HepG2 (cell line): ENCODE data around the gene IQUB. TPM values are rescaled to one million over a fixed set of nuclear protein-coding genes. Genes with fewer than 3 reads are reported as not detected.

Experiments
- ATAC-seq: fragments of 200-7000 bp; cut with Tn5 transposase; 3 replicates; pipeline ENCODE4 v1.9.1; 2020; ENCODE audit warnings: mild to moderate bottlenecking, moderate library complexity
- BruUV-seq: library from RNA; stranded (reverse); fragments of 400-500 nt; replicated peaks from 2 replicates; lab custom pipeline; 2021; lab: Mats Ljungman, UMichigan
- CTCF ChIA-PET: fragments of 300-600 bp; formaldehyde crosslinking; extraction: SDS; loops from one replicate; lab custom pipeline; 2021; ENCODE audit warnings: low total read pairs, inconsistent platforms, low intra/inter-chr PET ratio; lab: Yijun Ruan, JAX
- POLR2A ChIA-PET: fragments of 350-600 bp; sonication (Branson Sonifier 250); formaldehyde crosslinking; loops from one replicate; lab custom pipeline; 2020; ENCODE audit warnings: antibody characterized with exemption, inconsistent platforms; lab: Yijun Ruan, JAX
- DNase-seq: peaks from one replicate; pipeline ENCODE4 v3.0.0-alpha.2; 2015; ENCODE audit warnings: low spot score
- FAIRE-seq: peaks from 3 replicates; lab custom pipeline; 2011; peaks lifted over from hg19 to GRCh38; lab: Jason Lieb, UNC
- H2AFZ ChIP-seq: one replicate; pipeline ENCODE4 v1.6.1; 2011; ENCODE audit warnings: low read length, inconsistent platforms
- H3K27ac ChIP-seq: fragments of 300-600 bp; 3 replicates; pipeline ENCODE4 v1.8.0; 2011; ENCODE audit warnings: mixed run types, mild to moderate bottlenecking, mixed read lengths, low read length, inconsistent platforms; ENCODE audit not compliant: insufficient read depth; ENCODE audit errors: extremely low read length
- H3K27me3 ChIP-seq, 2 experiments: fragments of 200-600 bp in 1 of 2; 2 replicates in 1 of 2; 3 replicates in 1 of 2; pipeline versions ENCODE4 v1.6.0 to v1.8.0; 2011; ENCODE audit warnings: low read length in 2 of 2, mild to moderate bottlenecking in 2 of 2, moderate library complexity in 2 of 2, inconsistent platforms in 1 of 2; ENCODE audit not compliant: insufficient read depth in 2 of 2, control insufficient read depth in 1 of 2
- H3K36me3 ChIP-seq, 2 experiments: fragments of 200-600 bp in 1 of 2; replicated peaks in 1 of 2; 2 replicates in 1 of 2; 3 replicates in 1 of 2; pipeline versions ENCODE4 v1.5.1 to v1.8.0; 2011; ENCODE audit warnings: low read length in 2 of 2, inconsistent platforms in 1 of 2; ENCODE audit not compliant: insufficient read depth in 2 of 2, control insufficient read depth in 1 of 2
- H3K4me1 ChIP-seq: 2 replicates; pipeline ENCODE4 v1.5.1; 2012; ENCODE audit warnings: low read length, inconsistent platforms; ENCODE audit not compliant: insufficient read depth
- H3K4me2 ChIP-seq: 2 replicates; pipeline ENCODE4 v1.6.0; 2011; ENCODE audit warnings: low read depth, low read length, inconsistent platforms
- H3K4me3 ChIP-seq, 3 experiments: fragments of 200-600 bp in 1 of 3; sonication (generic), shearing (Covaris generic) in 1 of 3; replicated peaks in 1 of 3; 2 replicates each; pipeline ENCODE4 v1.5.1; 2011 to 2016; ENCODE audit warnings: low read length in 3 of 3, inconsistent platforms in 2 of 3, low read depth in 2 of 3, mild to moderate bottlenecking in 2 of 3, control low read depth in 1 of 3, mixed read lengths in 1 of 3; ENCODE audit not compliant: insufficient read depth in 1 of 3
- H3K79me2 ChIP-seq: one replicate; pipeline ENCODE4 v1.6.1; 2011; ENCODE audit warnings: low read length, inconsistent platforms; ENCODE audit not compliant: insufficient read depth
- H3K9ac ChIP-seq: 2 replicates; pipeline ENCODE4 v1.6.0; 2011; ENCODE audit warnings: mild to moderate bottlenecking, low read depth, low read length, inconsistent platforms; ENCODE audit not compliant: insufficient read depth
- H3K9me3 ChIP-seq: 2 replicates; pipeline ENCODE4 v1.5.1; 2012; ENCODE audit warnings: mild to moderate bottlenecking, low read length
- H4K20me1 ChIP-seq: 2 replicates; pipeline ENCODE4 v1.6.0; 2011; ENCODE audit warnings: inconsistent platforms, mild to moderate bottlenecking, low read length, moderate library complexity; ENCODE audit not compliant: insufficient read depth
- CEBPB ChIP-seq: IDR thresholded peaks from 2 replicates; pipeline ENCODE4 v1.6.1; 2011; ENCODE audit warnings: low read depth, low read length, improper control_type of control experiment, borderline replicate concordance
- HIVEP1 ChIP-seq: sonication (generic); formaldehyde crosslinking; IDR thresholded peaks from 2 replicates; pipeline ENCODE4 v1.4.0; 2020; ENCODE audit warnings: mild to moderate bottlenecking, missing genetic modification reagents
- HOXA5 ChIP-seq: sonication (generic); formaldehyde crosslinking; IDR thresholded peaks from 2 replicates; pipeline ENCODE4 v1.4.0; 2020; ENCODE audit warnings: missing genetic modification reagents
- IKZF1 ChIP-seq: fragments of 450-650 bp; IDR thresholded peaks from 2 replicates; pipeline ENCODE4 v1.7.1; 2016
- SIX4 ChIP-seq: sonication (generic); formaldehyde crosslinking; IDR thresholded peaks from 2 replicates; pipeline ENCODE4 v1.4.0; 2020; ENCODE audit warnings: missing genetic modification reagents
- ZNF138 ChIP-seq: sonication (generic); formaldehyde crosslinking; IDR thresholded peaks from 2 replicates; pipeline ENCODE4 v1.5.0; 2020; ENCODE audit warnings: mild to moderate bottlenecking, low read depth, missing genetic modification reagents
- ZNF20 ChIP-seq: sonication (generic); formaldehyde crosslinking; IDR thresholded peaks from 2 replicates; pipeline ENCODE4 v1.4.0; 2020; ENCODE audit warnings: mild to moderate bottlenecking, moderate library complexity, missing genetic modification reagents
- WGBS: methylation state at CpG from one replicate; pipeline ENCODE4 v1.1.6; 2017; ENCODE audit warnings: low lambda C conversion rate; 5-methylcytosine and 5-hydroxymethylcytosine counted together
- in situ Hi-C: cut with HindIII; loops from 2 replicates; pipeline ENCODE4 v1.10.0; 2017; ENCODE audit warnings: low pct_unique_long_range_greater_than_20kb; ENCODE audit not compliant: extremely low pct_ligation_motif_present
- intact Hi-C: fragments of 100-400 bp; cut with micrococcal nuclease; formaldehyde crosslinking; loops from one replicate; pipeline ENCODE4 v1.10.0; 2022; ENCODE audit not compliant: unreplicated experiment
- polyA plus RNA-seq, 8 experiments: library from polyadenylated mRNA; depleted of rRNA in 3 of 8; stranded (reverse) in 7 of 8; unstranded in 1 of 8; fragments of >200 nt; fragmentation: Illumina TruSeq in 4 of 8; extraction: Trizol in 4 of 8; gene quantifications; 2 replicates each; pipeline versions ENCODE4 v1.2.1 to v1.2.3, GENCODE V29; 2011 to 2016; ENCODE audit warnings: low read depth in 4 of 8, missing spikeins in 1 of 8, mixed read lengths in 1 of 8; ENCODE audit not compliant: insufficient read depth in 1 of 8
- total RNA-seq, 5 experiments: library from RNA; depleted of rRNA; stranded (reverse); fragments of >200 nt; fragmentation: Illumina TruSeq; extraction: Trizol; gene quantifications; 2 replicates each; pipeline ENCODE4 v1.2.3, GENCODE V29; 2016; ENCODE audit warnings: low read depth in 1 of 5
- TF ChIP-seq, protein P1 (sequence below): sonication (generic); formaldehyde crosslinking; IDR thresholded peaks from 2 replicates; pipeline ENCODE4 v1.4.0; 2020; ENCODE audit warnings: missing genetic modification reagents
- TF ChIP-seq, protein P2 (sequence below): sonication (generic); formaldehyde crosslinking; conservative IDR thresholded peaks from 2 replicates; pipeline ENCODE4 v1.8.0; 2022; ENCODE audit warnings: missing genetic modification reagents
- TF ChIP-seq, protein P3 (sequence below): sonication (generic); formaldehyde crosslinking; IDR thresholded peaks from 2 replicates; pipeline ENCODE4 v1.4.0; 2020; ENCODE audit warnings: mild to moderate bottlenecking, missing genetic modification reagents
- TF ChIP-seq, protein P4 (sequence below): sonication (generic); formaldehyde crosslinking; IDR thresholded peaks from 2 replicates; pipeline ENCODE4 v1.4.0; 2020; ENCODE audit warnings: missing genetic modification reagents
- TF ChIP-seq, protein P5 (sequence below): sonication (generic); formaldehyde crosslinking; IDR thresholded peaks from 2 replicates; pipeline ENCODE4 v1.8.1; 2023; ENCODE audit warnings: mild to moderate bottlenecking, missing genetic modification reagents

IQUB gene
- total and polyA plus RNA-seq, 2 of the 13 experiments (the other 11 are each of a cell fraction or from before 2014, with no cell fraction given) = 0.07 TPM; not detected in 1

DNA sequence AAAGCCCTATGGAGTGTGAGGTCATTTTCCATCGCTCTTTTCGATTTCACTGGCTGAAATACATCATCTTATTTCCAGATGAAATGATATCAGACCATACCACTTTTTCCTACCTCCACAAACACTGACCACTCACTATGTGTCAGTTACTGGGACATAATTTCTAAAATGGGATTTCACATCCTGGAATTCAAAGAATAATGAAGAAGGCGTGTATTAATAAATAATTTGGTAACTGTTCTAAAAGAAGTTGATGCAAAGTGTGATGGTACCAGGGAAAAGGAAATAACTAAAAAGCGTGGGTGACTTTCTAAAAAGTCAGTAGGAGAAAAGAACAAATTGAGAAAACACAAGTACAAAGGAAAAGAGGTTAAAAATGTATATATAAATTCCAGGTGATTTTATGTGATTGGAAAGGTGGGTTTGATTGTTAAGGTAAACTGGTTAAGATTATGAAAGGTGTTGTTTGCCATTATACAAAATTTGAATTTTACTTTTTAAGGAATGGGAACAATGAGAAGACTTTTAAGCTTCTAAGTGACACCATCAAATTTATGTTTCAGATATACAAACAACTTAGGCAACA, 24.0 kb upstream of the IQUB start:
- intact Hi-C loops = loop anchor here (10.0 kb wide), 1 partner anchor 186 kb away; the partner anchor contains the start of gene WASL
- Histone ChIP-seq H3K27ac (no peak overlapping the region), H3K4me1 (peaks cover 23% of the 10 kb centered on the region), H3K9ac (peak overlapping the region; percentile 55), H3K4me3 (peak overlapping the region; percentile 94 to 100 (median 98)), H3K4me2 (peak overlapping the region; percentile 71), H2AFZ (peak overlapping the region; percentile 96), H4K20me1 (no peaks in the 10 kb centered on the region), H3K79me2 (peaks cover 22% of the 10 kb centered on the region), H3K36me3 (peaks cover 0 to 1% of the 10 kb centered on the region in 2 experiments; a peak in 1 of 5 replicates), H3K9me3 (no peaks in the 10 kb centered on the region), H3K27me3 (peaks cover 0 to 6% of the 10 kb centered on the region in 2 experiments; a peak in 1 of 5 replicates)
- no peak for ATAC-seq
- no peak for DNase-seq
- WGBS = 36% methylated on average over 4 of the region's 4 CpGs
- no TSS peak for BruUV-seq
- ChIA-PET CTCF (no interaction called here), POLR2A (interaction anchor here (0.8 to 1.6 kb wide), 5 partner anchors 9 to 191 kb away, joined by 3 to 11 read pairs (median 4); partner anchors contain the start of genes IQUB and WASL)
- FAIRE-seq = no peak
- in situ Hi-C loops = no loop called here
- TF ChIP-seq IKZF1 = no peak
- TF ChIP-seq SIX4 = no peak
- TF ChIP-seq, protein P1, sequence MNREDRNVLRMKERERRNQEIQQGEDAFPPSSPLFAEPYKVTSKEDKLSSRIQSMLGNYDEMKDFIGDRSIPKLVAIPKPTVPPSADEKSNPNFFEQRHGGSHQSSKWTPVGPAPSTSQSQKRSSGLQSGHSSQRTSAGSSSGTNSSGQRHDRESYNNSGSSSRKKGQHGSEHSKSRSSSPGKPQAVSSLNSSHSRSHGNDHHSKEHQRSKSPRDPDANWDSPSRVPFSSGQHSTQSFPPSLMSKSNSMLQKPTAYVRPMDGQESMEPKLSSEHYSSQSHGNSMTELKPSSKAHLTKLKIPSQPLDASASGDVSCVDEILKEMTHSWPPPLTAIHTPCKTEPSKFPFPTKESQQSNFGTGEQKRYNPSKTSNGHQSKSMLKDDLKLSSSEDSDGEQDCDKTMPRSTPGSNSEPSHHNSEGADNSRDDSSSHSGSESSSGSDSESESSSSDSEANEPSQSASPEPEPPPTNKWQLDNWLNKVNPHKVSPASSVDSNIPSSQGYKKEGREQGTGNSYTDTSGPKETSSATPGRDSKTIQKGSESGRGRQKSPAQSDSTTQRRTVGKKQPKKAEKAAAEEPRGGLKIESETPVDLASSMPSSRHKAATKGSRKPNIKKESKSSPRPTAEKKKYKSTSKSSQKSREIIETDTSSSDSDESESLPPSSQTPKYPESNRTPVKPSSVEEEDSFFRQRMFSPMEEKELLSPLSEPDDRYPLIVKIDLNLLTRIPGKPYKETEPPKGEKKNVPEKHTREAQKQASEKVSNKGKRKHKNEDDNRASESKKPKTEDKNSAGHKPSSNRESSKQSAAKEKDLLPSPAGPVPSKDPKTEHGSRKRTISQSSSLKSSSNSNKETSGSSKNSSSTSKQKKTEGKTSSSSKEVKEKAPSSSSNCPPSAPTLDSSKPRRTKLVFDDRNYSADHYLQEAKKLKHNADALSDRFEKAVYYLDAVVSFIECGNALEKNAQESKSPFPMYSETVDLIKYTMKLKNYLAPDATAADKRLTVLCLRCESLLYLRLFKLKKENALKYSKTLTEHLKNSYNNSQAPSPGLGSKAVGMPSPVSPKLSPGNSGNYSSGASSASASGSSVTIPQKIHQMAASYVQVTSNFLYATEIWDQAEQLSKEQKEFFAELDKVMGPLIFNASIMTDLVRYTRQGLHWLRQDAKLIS (CRISPR knock-in tag) = no peak
- TF ChIP-seq, protein P2, sequence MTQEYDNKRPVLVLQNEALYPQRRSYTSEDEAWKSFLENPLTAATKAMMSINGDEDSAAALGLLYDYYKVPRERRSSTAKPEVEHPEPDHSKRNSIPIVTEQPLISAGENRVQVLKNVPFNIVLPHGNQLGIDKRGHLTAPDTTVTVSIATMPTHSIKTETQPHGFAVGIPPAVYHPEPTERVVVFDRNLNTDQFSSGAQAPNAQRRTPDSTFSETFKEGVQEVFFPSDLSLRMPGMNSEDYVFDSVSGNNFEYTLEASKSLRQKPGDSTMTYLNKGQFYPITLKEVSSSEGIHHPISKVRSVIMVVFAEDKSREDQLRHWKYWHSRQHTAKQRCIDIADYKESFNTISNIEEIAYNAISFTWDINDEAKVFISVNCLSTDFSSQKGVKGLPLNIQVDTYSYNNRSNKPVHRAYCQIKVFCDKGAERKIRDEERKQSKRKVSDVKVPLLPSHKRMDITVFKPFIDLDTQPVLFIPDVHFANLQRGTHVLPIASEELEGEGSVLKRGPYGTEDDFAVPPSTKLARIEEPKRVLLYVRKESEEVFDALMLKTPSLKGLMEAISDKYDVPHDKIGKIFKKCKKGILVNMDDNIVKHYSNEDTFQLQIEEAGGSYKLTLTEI = no peak
- TF ChIP-seq, protein P3, sequence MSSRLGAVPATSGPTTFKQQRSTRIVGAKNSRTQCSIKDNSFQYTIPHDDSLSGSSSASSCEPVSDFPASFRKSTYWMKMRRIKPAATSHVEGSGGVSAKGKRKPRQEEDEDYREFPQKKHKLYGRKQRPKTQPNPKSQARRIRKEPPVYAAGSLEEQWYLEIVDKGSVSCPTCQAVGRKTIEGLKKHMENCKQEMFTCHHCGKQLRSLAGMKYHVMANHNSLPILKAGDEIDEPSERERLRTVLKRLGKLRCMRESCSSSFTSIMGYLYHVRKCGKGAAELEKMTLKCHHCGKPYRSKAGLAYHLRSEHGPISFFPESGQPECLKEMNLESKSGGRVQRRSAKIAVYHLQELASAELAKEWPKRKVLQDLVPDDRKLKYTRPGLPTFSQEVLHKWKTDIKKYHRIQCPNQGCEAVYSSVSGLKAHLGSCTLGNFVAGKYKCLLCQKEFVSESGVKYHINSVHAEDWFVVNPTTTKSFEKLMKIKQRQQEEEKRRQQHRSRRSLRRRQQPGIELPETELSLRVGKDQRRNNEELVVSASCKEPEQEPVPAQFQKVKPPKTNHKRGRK (CRISPR knock-in tag) = no peak
- TF ChIP-seq HIVEP1 = no peak
- TF ChIP-seq, protein P4, sequence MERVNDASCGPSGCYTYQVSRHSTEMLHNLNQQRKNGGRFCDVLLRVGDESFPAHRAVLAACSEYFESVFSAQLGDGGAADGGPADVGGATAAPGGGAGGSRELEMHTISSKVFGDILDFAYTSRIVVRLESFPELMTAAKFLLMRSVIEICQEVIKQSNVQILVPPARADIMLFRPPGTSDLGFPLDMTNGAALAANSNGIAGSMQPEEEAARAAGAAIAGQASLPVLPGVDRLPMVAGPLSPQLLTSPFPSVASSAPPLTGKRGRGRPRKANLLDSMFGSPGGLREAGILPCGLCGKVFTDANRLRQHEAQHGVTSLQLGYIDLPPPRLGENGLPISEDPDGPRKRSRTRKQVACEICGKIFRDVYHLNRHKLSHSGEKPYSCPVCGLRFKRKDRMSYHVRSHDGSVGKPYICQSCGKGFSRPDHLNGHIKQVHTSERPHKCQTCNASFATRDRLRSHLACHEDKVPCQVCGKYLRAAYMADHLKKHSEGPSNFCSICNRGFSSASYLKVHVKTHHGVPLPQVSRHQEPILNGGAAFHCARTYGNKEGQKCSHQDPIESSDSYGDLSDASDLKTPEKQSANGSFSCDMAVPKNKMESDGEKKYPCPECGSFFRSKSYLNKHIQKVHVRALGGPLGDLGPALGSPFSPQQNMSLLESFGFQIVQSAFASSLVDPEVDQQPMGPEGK (CRISPR knock-in tag) = no peak
- TF ChIP-seq ZNF138 = no peak
- TF ChIP-seq CEBPB = no peak
- TF ChIP-seq, protein P5, sequence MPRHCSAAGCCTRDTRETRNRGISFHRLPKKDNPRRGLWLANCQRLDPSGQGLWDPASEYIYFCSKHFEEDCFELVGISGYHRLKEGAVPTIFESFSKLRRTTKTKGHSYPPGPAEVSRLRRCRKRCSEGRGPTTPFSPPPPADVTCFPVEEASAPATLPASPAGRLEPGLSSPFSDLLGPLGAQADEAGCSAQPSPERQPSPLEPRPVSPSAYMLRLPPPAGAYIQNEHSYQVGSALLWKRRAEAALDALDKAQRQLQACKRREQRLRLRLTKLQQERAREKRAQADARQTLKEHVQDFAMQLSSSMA (CRISPR knock-in tag) = no peak
- TF ChIP-seq ZNF20 (CRISPR knock-in tag) = no peak
- no peak for TF ChIP-seq HOXA5
